GM10248 (cell line): Measurements from ENCODE around the gene LDLRAD4.

Experiments
- CTCF ChIA-PET: fragments of 300-600 bp; sonication (Branson Sonifier 250); formaldehyde crosslinking; extraction: SDS; loops from one replicate; lab custom pipeline; 2021; ENCODE audit warnings: antibody characterized with exemption; lab: Yijun Ruan, JAX
- POLR2A ChIA-PET: fragments of 350-650 bp; sonication (Branson Sonifier 250); formaldehyde crosslinking; extraction: SDS; loops from one replicate; lab custom pipeline; 2020; ENCODE audit warnings: antibody characterized with exemption; lab: Yijun Ruan, JAX
- DNase-seq: peaks from one replicate; pipeline ENCODE4 v3.0.0; 2012; ENCODE audit errors: extremely low spot score
- TF ChIP-seq, protein P1 (sequence below): IDR thresholded peaks from 2 replicates; pipeline ENCODE4 v1.5.1; 2012; ENCODE audit warnings: mild to moderate bottlenecking, low read depth; ENCODE audit errors: extremely low read depth, missing control alignments, control extremely low read depth

Gene LDLRAD4

DNA sequence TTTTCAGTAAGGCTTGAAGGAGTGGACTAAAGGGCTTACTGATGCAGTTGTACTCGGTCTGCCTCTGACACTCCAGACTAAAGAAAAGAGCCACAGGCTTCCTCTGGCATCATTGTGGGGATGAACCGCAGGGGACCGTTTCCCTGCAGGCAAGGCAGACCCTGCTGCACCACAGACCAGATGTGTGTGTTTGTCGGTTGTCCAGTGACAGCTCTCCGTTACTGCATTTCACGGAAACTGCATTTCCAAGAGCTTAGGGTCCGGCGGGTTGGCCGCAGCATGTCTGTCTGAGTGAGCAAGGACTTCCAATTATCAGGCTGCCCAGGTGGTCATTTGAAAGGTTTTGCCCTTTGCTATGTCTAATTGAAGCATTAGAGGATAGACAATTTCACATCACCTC lies 409.7 kb downstream of the LDLRAD4 start:
- DNase-seq, result no peak
- POLR2A ChIA-PET, result no interaction called here
- TF ChIP-seq, protein P1, sequence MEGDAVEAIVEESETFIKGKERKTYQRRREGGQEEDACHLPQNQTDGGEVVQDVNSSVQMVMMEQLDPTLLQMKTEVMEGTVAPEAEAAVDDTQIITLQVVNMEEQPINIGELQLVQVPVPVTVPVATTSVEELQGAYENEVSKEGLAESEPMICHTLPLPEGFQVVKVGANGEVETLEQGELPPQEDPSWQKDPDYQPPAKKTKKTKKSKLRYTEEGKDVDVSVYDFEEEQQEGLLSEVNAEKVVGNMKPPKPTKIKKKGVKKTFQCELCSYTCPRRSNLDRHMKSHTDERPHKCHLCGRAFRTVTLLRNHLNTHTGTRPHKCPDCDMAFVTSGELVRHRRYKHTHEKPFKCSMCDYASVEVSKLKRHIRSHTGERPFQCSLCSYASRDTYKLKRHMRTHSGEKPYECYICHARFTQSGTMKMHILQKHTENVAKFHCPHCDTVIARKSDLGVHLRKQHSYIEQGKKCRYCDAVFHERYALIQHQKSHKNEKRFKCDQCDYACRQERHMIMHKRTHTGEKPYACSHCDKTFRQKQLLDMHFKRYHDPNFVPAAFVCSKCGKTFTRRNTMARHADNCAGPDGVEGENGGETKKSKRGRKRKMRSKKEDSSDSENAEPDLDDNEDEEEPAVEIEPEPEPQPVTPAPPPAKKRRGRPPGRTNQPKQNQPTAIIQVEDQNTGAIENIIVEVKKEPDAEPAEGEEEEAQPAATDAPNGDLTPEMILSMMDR, result no peak
- CTCF ChIA-PET, result interaction anchor here (1.6 to 10.0 kb wide), 2 partner anchors 17 to 69 kb away, joined by 3 to 149 read pairs; no protein-coding TSS in a partner anchor

DNA sequence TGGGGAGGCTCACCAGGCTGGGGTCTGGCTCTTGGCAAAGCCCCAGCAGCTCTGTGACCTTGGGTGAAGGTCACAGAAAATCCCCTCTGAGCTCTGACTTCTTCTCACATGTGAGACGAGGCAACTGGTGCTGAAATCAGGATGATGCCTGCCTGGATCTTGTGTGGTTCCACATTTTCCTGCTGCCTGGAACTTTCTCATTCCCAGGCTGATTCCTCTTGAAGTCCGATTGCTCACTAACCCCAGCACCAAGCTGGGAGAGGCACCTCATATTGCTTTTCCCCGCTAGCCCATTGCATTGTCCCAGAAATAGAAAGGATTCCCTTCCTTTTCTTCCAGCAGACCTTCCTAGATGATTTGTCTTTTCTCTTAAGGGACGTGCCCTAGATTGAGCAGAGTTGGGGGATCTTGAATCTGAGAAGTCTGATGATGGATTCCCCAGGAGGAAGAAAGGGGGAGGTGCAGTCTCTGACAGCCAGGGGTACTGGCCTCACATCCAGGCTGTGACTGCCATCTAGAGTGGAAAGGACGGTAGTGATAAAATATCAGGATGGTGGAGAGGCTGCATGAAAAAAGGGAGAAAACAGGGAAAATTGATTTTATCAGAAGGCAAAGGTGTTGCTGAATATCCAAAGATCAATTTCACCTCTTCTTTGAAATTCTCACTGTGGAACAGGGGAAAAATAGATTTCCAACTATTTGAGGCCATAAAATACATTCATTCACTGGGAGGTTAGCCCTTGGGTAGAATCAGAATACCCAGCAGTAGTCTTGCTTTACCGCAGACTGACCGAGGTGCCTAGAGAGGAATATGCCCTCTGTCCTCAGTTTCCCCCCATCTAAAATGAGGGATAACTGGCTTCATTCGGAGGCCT lies 411.5 kb downstream of the LDLRAD4 start:
- CTCF ChIA-PET, result interaction anchor here (0.7 to 10.0 kb wide), 15 partner anchors 8 to 747 kb away, joined by 3 to 149 read pairs (median 4); no protein-coding TSS in a partner anchor
- TF ChIP-seq, protein P1, result peak; percentile 63
- POLR2A ChIA-PET, result interaction anchor here (0.5 kb wide), 1 partner anchor 136 kb away, joined by 6 read pairs; no protein-coding TSS in a partner anchor
- DNase-seq, result peak; percentile 82

DNA sequence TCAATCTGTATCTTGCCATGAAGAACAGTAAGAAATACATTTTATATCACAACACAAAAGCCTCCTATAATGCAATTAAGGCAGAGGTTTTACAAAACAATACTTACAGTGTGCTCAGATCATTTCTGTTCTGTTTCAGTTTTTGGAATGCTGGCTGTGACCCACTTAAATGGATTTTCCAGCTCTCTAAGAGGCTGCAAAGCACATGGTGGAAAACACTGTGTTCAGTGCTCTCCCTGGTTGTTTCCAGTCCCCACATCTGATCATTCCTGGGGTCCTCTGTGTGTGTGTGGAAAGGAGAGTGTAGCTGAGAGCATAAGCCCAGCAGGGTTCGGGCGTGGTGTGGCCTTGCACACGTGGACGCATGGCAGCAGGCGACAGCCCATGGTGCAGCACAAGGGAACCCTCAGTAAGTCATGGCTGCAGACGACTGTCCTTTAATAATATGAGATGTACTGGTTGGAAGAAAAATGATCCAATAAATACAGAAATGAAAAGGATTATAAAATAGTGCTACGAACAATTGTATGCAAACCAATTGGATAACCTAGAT lies 412.2 kb downstream of the LDLRAD4 start:
- DNase-seq, result no peak
- CTCF ChIA-PET, result interaction anchor here (0.7 to 10.0 kb wide), 3 partner anchors 18 to 82 kb away, joined by 3 to 149 read pairs (median 16); no protein-coding TSS in a partner anchor
- POLR2A ChIA-PET, result no interaction called here
- TF ChIP-seq, protein P1, result no peak

DNA sequence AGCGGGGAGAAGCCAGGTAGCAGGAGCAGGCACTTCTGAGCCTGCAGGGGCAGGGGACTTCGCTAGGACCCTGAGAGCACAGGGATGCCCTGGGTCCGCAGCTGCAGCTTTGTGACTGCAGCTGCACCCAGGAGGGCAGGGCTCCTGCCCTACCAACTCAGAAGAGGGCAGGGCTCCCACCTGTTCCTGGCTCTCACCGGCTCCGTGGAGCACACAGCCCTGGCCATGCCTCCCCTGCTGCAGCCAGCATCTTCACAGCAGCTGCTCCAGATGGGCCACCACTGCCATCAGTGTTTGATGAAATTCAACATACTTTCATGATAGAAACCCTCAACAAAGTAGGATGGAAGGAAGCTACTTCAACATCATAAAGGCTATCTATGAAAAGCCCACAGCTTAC lies 415.1 kb downstream of the LDLRAD4 start:
- CTCF ChIA-PET, result interaction anchor here (1.7 to 10.0 kb wide), 2 partner anchors 74 to 474 kb away, joined by 4 to 149 read pairs; no protein-coding TSS in a partner anchor
- TF ChIP-seq, protein P1, result no peak
- DNase-seq, result no peak
- POLR2A ChIA-PET, result no interaction called here

DNA sequence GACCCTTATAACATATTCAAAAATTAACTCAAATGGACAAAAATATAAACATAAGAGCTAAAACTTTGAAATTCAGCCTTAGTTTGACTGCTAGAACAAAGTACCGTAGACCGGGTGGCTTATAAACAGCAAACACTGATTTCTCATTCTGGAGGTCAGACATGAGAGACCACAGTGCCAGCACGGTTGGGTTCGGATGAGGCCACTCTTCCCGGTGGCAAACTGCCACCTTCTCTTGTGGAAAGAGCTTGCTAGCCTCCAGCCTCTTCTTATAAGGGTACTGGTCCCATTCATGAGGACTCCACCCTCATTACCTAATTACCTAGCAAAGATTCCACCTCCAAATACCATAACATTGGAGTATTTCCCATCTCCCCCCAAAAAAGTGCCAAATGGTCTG lies 416.5 kb downstream of the LDLRAD4 start:
- DNase-seq, result no peak
- ChIA-PET POLR2A (no interaction called here), CTCF (interaction anchor here (1.1 kb wide), 1 partner anchor 88 kb away, joined by 3 read pairs; no protein-coding TSS in a partner anchor)
- TF ChIP-seq, protein P1, result no peak

DNA sequence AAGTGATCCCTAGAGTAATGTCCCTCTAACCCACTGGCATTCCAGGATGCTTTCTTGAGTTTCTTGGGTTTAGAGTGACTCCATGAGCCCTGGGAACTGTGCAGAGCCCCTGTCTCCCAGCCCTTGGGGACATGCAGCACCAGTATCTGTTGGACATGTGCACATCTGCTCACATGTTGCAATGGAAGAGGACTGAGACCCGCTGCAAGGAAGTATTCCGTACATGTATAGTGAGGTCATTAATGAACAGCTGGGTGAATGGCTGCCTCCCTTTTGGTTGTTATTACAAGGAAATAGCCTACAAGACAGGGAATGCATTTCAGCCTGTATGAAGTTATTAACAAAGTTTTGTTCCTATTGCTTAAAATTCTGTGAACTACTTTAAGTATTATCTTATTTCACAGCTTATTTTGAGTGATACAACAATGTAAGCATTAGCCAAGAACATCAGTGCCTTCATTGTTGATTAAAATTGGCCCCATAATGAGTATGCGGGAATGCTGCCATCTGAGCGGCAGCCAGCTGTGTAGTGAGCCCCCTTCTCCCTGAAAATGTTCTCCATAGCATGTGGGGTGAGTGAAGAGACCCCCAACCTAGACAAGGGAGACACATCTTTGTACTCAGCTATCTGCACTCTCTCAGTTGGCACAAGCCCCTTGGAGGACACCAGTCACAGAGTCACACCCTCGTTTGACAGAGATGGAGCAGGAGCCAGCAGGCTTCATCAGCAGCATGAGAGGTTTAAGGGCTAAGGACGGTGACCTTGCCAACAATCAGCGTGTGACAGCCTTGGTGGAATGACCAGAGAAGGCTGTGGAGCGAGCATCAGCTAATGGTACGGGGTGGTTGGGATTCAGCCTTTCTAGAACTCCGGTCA lies 420.4 kb downstream of the LDLRAD4 start:
- TF ChIP-seq, protein P1, result no peak
- ChIA-PET POLR2A (no interaction called here), CTCF (interaction anchor here (1.3 to 2.1 kb wide), 3 partner anchors 13 to 81 kb away, joined by 4 to 8 read pairs (median 5); no protein-coding TSS in a partner anchor)
- DNase-seq, result no peak
